ENCODE data around the gene TTC21B. TPM values are rescaled to one million over a fixed set of nuclear protein-coding genes. Genes with fewer than 3 reads are reported as not detected.
A peak's percentile ranks its signal among the peaks of the same experiment; 100 is the strongest.

The TTC21B gene
- total RNA-seq, 1 donor from 2014 or later = 40.5 TPM

GRCh38 chr2:165952085-165952484 is 1.5 kb downstream of the TTC21B start:
- no peak overlapping the region for H3K27ac ChIP-seq
- H3K4me1 ChIP-seq = peaks cover 47% of the 10 kb centered on the region
- peaks cover 0 to 15% of the 10 kb centered on the region in 2 donors for H3K36me3 ChIP-seq
- TF ChIP-seq POLR2AphosphoS5 (IDR thresholded peaks at IDR 0.05; ENCODE audit: insufficient read depth in 1 of 2, low read depth in 1 of 2) (no peak), POLR2A (IDR thresholded peaks at IDR 0.05) (no peak), CTCF (IDR thresholded peaks at IDR 0.05) (no peak)
- no peaks in the 10 kb centered on the region for H3K9me3 ChIP-seq
- no peak for DNase-seq (ENCODE audit: extremely low spot score in 2 of 2)
- no peaks in the 10 kb centered on the region for H3K27me3 ChIP-seq
- intact Hi-C loops (cut with DNase I) = loop anchor here (10.0 kb wide), 1 partner anchor 1343 kb away; the partner anchor contains the start of gene B3GALT1
- peak overlapping the region in 1 of 2 donors; percentile 75 for H3K4me3 ChIP-seq

- intact Hi-C loops (cut with DNase I) = loop anchor here (10.0 kb wide), 1 partner anchor 1344 kb away; the partner anchor contains the start of gene B3GALT1
- Histone ChIP-seq H3K4me1 (peaks cover 49% of the 10 kb centered on the region), H3K9me3 (no peaks in the 10 kb centered on the region), H3K27ac (no peak overlapping the region), H3K4me3 (no peak overlapping the region), H3K27me3 (no peaks in the 10 kb centered on the region), H3K36me3 (peaks cover 0 to 19% of the 10 kb centered on the region in 2 donors)
- no peak for DNase-seq (ENCODE audit: extremely low spot score in 2 of 2)
- TF ChIP-seq CTCF (IDR thresholded peaks at IDR 0.05) = no peak
- no peak for TF ChIP-seq POLR2AphosphoS5 (IDR thresholded peaks at IDR 0.05; ENCODE audit: insufficient read depth in 1 of 2, low read depth in 1 of 2)
- TF ChIP-seq POLR2A (IDR thresholded peaks at IDR 0.05) = no peak
These were observed 3.1 kb downstream of the TTC21B start for GRCh38 chr2:165950438-165950837.

GRCh38 chr2:165941827-165942226 is 11.7 kb downstream of the TTC21B start:
- DNase-seq (ENCODE audit: extremely low spot score in 2 of 2) = no peak
- H3K4me3 ChIP-seq = no peak overlapping the region
- no peaks in the 10 kb centered on the region for H3K27me3 ChIP-seq
- peaks cover 0 to 41% of the 10 kb centered on the region in 2 donors for H3K36me3 ChIP-seq
- no peaks in the 10 kb centered on the region for H3K9me3 ChIP-seq
- no peak overlapping the region for H3K27ac ChIP-seq
- no peak for TF ChIP-seq CTCF (IDR thresholded peaks at IDR 0.05)
- no peak for TF ChIP-seq POLR2AphosphoS5 (IDR thresholded peaks at IDR 0.05; ENCODE audit: insufficient read depth in 1 of 2, low read depth in 1 of 2)
- TF ChIP-seq POLR2A (IDR thresholded peaks at IDR 0.05) = no peak
- peaks cover 3% of the 10 kb centered on the region for H3K4me1 ChIP-seq
- intact Hi-C loops (cut with DNase I) = no loop called here

- DNase-seq (ENCODE audit: extremely low spot score in 2 of 2) = no peak
- peaks cover 0 to 43% of the 10 kb centered on the region in 2 donors for H3K36me3 ChIP-seq
- intact Hi-C loops (cut with DNase I) = no loop called here
- H3K4me3 ChIP-seq = no peak overlapping the region
- H3K4me1 ChIP-seq = no peaks in the 10 kb centered on the region
- TF ChIP-seq POLR2A (IDR thresholded peaks at IDR 0.05) (no peak), CTCF (IDR thresholded peaks at IDR 0.05) (no peak), POLR2AphosphoS5 (IDR thresholded peaks at IDR 0.05; ENCODE audit: insufficient read depth in 1 of 2, low read depth in 1 of 2) (no peak)
- no peaks in the 10 kb centered on the region for H3K27me3 ChIP-seq
- no peak overlapping the region for H3K27ac ChIP-seq
- no peaks in the 10 kb centered on the region for H3K9me3 ChIP-seq
These were observed 15.3 kb downstream of the TTC21B start for GRCh38 chr2:165938237-165938636.

- Histone ChIP-seq H3K4me1 (no peaks in the 10 kb centered on the region), H3K27me3 (no peaks in the 10 kb centered on the region), H3K9me3 (no peaks in the 10 kb centered on the region), H3K4me3 (no peak overlapping the region), H3K27ac (no peak overlapping the region), H3K36me3 (peaks cover 0 to 56% of the 10 kb centered on the region in 2 donors)
- DNase-seq (ENCODE audit: extremely low spot score in 2 of 2) = no peak
- intact Hi-C loops (cut with DNase I) = no loop called here
- TF ChIP-seq CTCF (IDR thresholded peaks at IDR 0.05) (no peak), POLR2A (IDR thresholded peaks at IDR 0.05) (no peak), POLR2AphosphoS5 (IDR thresholded peaks at IDR 0.05; ENCODE audit: insufficient read depth in 1 of 2, low read depth in 1 of 2) (no peak)
These were observed 20.2 kb downstream of the TTC21B start for GRCh38 chr2:165933211-165933910.

Measured in vagina (tissue), 2 donors.